ENCODE measurements around the gene OCA2. TPM values are rescaled to one million over a fixed set of nuclear protein-coding genes. Genes with fewer than 3 reads are reported as not detected.
"Not testable (repeated sequence)": the region's sequence is repeated elsewhere in the genome, so short reads cannot be mapped to it uniquely, and the experiment has no call there.

The OCA2 gene
- total and polyA plus RNA-seq, 2 of the 4 experiments (the other 2 are of a cell fraction) = under 0.01 to 0.03 TPM

DNA sequence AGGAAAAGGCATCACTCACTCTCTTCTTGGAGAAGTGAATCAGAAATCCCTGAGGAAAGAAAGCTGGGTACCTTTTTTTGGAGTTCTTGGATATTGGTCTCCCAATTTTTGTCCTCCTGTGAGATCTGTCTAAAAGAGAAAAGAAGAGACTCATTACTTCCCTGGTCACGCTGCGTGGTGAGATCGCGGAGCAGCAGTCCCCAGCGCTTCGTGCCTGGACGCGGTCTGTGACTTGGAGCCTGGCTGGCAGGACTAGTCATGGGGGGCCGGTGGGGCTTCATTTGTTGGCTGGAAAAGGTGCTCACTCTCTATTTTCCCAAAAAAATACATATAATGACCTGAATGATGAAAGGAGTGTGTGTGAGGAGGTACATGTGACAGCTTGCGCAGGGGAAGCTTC lies 144.0 kb downstream of the OCA2 start:
- no peaks in the 10 kb centered on the region for H3K27me3 ChIP-seq (ENCODE audit: control insufficient read depth, insufficient read depth, low read length)
- no peak overlapping the region for H2AK5ac ChIP-seq (ENCODE audit: low read depth, low read length)
- no peaks in the 10 kb centered on the region for H3K4me1 ChIP-seq (ENCODE audit: control insufficient read depth, insufficient read depth, low read length)
- intact Hi-C loops (cut with micrococcal nuclease) (no loop called here), in situ Hi-C loops (cut with MboI; ENCODE audit: low sequenced_read_pairs) (no loop called here), dilution Hi-C loops (cut with HindIII; ENCODE audit: low sequenced_read_pairs, unreplicated experiment) (no loop called here)
- no peak overlapping the region for H2BK20ac ChIP-seq (ENCODE audit: low read depth, low read length)
- no peak overlapping the region for H4K91ac ChIP-seq (ENCODE audit: insufficient read depth, low read depth, low read length)
- H3K9me1 ChIP-seq (ENCODE audit: insufficient read depth, low read length) = no peaks in the 10 kb centered on the region
- BruUV-seq (replicated peaks) = no TSS peak
- no peak overlapping the region for H2BK5ac ChIP-seq (ENCODE audit: low read depth, low read length, poor library complexity, severe bottlenecking)
- H3K36me3 ChIP-seq (ENCODE audit: control insufficient read depth, insufficient read depth, low read length) = no peaks in the 10 kb centered on the region
- ChIA-PET CTCF (no interaction called here), POLR2A (ENCODE audit: unreplicated experiment) (no interaction called here)
- no peaks in the 10 kb centered on the region for H4K20me1 ChIP-seq (ENCODE audit: insufficient read depth, low read length)
- ATAC-seq (ENCODE audit: low read depth) = no peak
- H2AFZ ChIP-seq (replicated peaks; ENCODE audit: low read length, poor library complexity) = no peak overlapping the region
- no peak overlapping the region for H3K23ac ChIP-seq (ENCODE audit: low read depth, low read length)
- no peak overlapping the region for H4K8ac ChIP-seq (ENCODE audit: low read depth in 2 of 2, low read length in 2 of 2)
- no CpG with 5 or more reads among the region's 10 CpGs for WGBS, 2 experiments (ENCODE audit: extremely low coverage in 2 of 2, insufficient read length in 1 of 2)
- no peak overlapping the region for H3K9ac ChIP-seq (ENCODE audit: low read depth, low read length)
- no peak for TF ChIP-seq NFE2L2 (IDR thresholded peaks at IDR 0.05; ENCODE audit: low read depth, low read length)
- TF ChIP-seq SMC3 (IDR thresholded peaks at IDR 0.05; ENCODE audit: low read depth, low read length) = no peak
- no peak for TF ChIP-seq RCOR1 (IDR thresholded peaks at IDR 0.05; ENCODE audit: insufficient replicate concordance, low read length)
- no peak for TF ChIP-seq CHD1 (IDR thresholded peaks at IDR 0.05; ENCODE audit: low read depth, low read length)
- TF ChIP-seq CEBPB (IDR thresholded peaks at IDR 0.05; ENCODE audit: low read depth, low read length) = no peak
- no peak for TF ChIP-seq ELK1 (IDR thresholded peaks at IDR 0.05; ENCODE audit: borderline replicate concordance, low read depth, low read length)
- TF ChIP-seq BHLHE40 (IDR thresholded peaks at IDR 0.05; ENCODE audit: low read depth, low read length) = no peak
- no peak overlapping the region for H3K18ac ChIP-seq (ENCODE audit: low read depth, low read length)
- H3K4ac ChIP-seq (ENCODE audit: low read depth, low read length) = no peak overlapping the region
- no peak overlapping the region for H3K56ac ChIP-seq (ENCODE audit: extremely low read depth, insufficient read depth, low read length)
- H3K27ac ChIP-seq (ENCODE audit: insufficient read depth, low read length) = no peak overlapping the region
- H3K4me2 ChIP-seq (ENCODE audit: low read depth, low read length) = no peak overlapping the region
- H2BK120ac ChIP-seq (ENCODE audit: low read depth, low read length) = no peak overlapping the region
- H3K14ac ChIP-seq (replicated peaks; ENCODE audit: low read depth, low read length) = no peak overlapping the region
- no peaks in the 10 kb centered on the region for H3K79me1 ChIP-seq (ENCODE audit: low read depth in 1 of 2, low read length in 2 of 2)
- H2BK15ac ChIP-seq (ENCODE audit: low read depth, low read length) = no peak overlapping the region
- no peak overlapping the region for H4K5ac ChIP-seq (ENCODE audit: low read depth, low read length)
- H3K4me3 ChIP-seq (ENCODE audit: insufficient read depth, low read depth, low read length) = no peak overlapping the region
- no peak overlapping the region for H2AK9ac ChIP-seq (replicated peaks; ENCODE audit: low read depth, low read length, poor library complexity)
- peaks cover 37% of the 10 kb centered on the region for H3K9me3 ChIP-seq (ENCODE audit: control insufficient read depth, insufficient read depth, low read length)
- DNase-seq = no peak

- H3K4me3 ChIP-seq (ENCODE audit: insufficient read depth, low read depth, low read length); DNase-seq; H2BK15ac ChIP-seq (ENCODE audit: low read depth, low read length); H4K91ac ChIP-seq (ENCODE audit: insufficient read depth, low read depth, low read length); H2AK9ac ChIP-seq (replicated peaks; ENCODE audit: low read depth, low read length, poor library complexity); H3K14ac ChIP-seq (replicated peaks; ENCODE audit: low read depth, low read length); dilution Hi-C loops (cut with HindIII; ENCODE audit: low sequenced_read_pairs, unreplicated experiment); H3K9me1 ChIP-seq (ENCODE audit: insufficient read depth, low read length); H3K27me3 ChIP-seq (ENCODE audit: control insufficient read depth, insufficient read depth, low read length); intact Hi-C loops (cut with micrococcal nuclease); H3K23ac ChIP-seq (ENCODE audit: low read depth, low read length); H3K79me1 ChIP-seq (ENCODE audit: low read depth in 1 of 2, low read length in 2 of 2); H2AFZ ChIP-seq (replicated peaks; ENCODE audit: low read length, poor library complexity); H2BK120ac ChIP-seq (ENCODE audit: low read depth, low read length); H2AK5ac ChIP-seq (ENCODE audit: low read depth, low read length); H3K4ac ChIP-seq (ENCODE audit: low read depth, low read length); H3K56ac ChIP-seq (ENCODE audit: extremely low read depth, insufficient read depth, low read length); H3K4me1 ChIP-seq (ENCODE audit: control insufficient read depth, insufficient read depth, low read length); BruUV-seq (replicated peaks); CTCF ChIA-PET; ATAC-seq (ENCODE audit: low read depth); H3K36me3 ChIP-seq (ENCODE audit: control insufficient read depth, insufficient read depth, low read length); in situ Hi-C loops (cut with MboI; ENCODE audit: low sequenced_read_pairs); POLR2A ChIA-PET (ENCODE audit: unreplicated experiment); H3K4me2 ChIP-seq (ENCODE audit: low read depth, low read length); H4K5ac ChIP-seq (ENCODE audit: low read depth, low read length); H3K9ac ChIP-seq (ENCODE audit: low read depth, low read length); H2BK20ac ChIP-seq (ENCODE audit: low read depth, low read length); H4K8ac ChIP-seq (ENCODE audit: low read depth in 2 of 2, low read length in 2 of 2); H4K20me1 ChIP-seq (ENCODE audit: insufficient read depth, low read length); H3K18ac ChIP-seq (ENCODE audit: low read depth, low read length); H3K27ac ChIP-seq (ENCODE audit: insufficient read depth, low read length); H2BK5ac ChIP-seq (ENCODE audit: low read depth, low read length, poor library complexity, severe bottlenecking): not testable (repeated sequence)
- peaks cover 43% of the 10 kb centered on the region for H3K9me3 ChIP-seq (ENCODE audit: control insufficient read depth, insufficient read depth, low read length)
- WGBS, 2 experiments (ENCODE audit: extremely low coverage in 2 of 2, insufficient read length in 1 of 2) = no CpG with 5 or more reads among the region's 6 CpGs
Measured at GRCh38 chr15:27952593-27952992, 146.5 kb downstream of the OCA2 start.

Data from IMR-90 (cell line).